GM18526 (cell line): Measurements from ENCODE around the gene VPREB3.

ENCODE experiments used
- POLR2A ChIP-seq: IDR thresholded peaks from 3 replicates; pipeline ENCODE4 v1.6.1; 2011; ENCODE audit not compliant: insufficient read length; ENCODE audit errors: extremely low read depth

VPREB3 gene

DNA sequence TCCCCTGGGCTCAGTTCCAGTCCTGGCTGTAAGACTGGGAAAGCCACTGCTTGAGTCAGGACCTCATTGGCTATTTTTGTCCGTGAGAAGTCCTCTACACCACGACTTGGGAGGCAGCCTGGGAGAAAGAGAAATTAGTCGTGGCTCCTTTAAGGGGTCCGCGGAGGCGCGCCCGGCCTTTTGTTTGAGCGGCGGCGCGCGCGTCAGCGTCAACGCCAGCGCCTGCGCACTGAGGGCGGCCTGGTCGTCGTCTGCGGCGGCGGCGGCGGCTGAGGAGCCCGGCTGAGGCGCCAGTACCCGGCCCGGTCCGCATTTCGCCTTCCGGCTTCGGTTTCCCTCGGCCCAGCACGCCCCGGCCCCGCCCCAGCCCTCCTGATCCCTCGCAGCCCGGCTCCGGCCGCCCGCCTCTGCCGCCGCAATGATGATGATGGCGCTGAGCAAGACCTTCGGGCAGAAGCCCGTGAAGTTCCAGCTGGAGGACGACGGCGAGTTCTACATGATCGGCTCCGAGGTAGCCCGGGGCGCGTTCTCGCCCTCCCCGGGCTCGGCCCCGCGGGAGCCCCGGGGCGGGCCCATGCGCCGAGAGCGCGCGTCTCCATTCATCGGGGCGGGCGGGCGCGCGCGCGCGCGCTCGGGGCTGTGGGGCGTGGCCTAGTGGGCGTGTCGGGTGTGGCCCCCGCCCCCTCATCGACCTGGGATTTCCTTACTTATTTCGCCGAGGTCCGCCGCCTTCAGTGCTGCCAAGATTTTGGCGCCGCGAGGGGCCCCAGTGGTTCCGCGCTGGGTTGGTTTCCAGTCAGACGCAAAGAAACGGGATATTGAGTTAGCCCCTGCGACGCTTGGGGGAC, 32.8 kb upstream of the VPREB3 start, which contains the start of gene SMARCB1:
SMARCB1 (plus strand) TSS at position 215 of the 848 bp plus-strand sequence; CDS start at position 419, 204 bp downstream.
- peak; percentile 80 for TF ChIP-seq POLR2A

DNA sequence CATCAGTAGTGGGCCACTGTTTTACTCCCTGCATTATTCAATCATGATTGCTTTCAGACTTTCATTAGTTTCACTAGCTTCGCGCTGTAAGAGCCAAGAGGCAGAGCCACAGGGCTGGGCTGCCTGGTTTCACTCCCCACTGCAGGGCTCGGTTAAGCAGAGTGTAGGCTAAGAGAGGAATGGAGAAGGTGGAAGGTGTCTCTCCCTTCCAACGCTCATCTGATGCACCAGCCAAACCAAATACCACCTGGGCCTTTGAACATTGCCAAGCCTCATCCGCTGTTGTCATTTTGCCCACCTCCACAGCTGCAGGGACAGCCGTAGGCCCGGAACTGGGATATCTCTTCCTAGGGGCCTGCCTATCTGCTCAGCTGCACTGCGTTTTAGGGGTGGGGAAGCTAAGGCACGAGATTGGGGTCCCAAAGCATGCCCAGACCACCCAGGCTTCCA, 32.1 kb upstream of the VPREB3 start:
- no peak for TF ChIP-seq POLR2A

DNA sequence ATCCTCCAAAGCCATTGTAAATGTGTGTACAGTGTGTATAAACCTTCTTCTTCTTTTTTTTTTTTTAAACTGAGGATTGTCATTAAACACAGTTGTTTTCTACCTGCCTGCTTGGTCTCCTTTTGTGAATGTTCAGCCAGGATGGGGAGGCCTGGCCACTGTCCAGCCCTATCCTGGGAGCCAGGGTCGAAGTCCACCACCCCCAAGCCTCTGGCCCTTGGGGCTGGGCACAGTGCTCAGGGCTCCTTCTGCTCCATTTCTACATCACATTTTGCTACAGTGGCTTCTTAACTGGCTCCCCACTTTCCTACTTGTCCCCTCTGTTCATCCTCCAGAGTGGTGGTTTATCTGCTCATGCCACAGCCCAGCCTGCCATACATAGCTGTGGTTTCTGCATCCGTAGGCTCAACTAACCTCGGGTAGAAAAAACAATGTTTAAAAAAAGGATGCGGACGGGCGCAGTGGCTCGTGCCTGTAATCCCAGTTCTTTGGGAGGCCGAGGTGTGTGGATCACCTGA, 30.0 kb upstream of the VPREB3 start:
- TF ChIP-seq POLR2A, result no peak

DNA sequence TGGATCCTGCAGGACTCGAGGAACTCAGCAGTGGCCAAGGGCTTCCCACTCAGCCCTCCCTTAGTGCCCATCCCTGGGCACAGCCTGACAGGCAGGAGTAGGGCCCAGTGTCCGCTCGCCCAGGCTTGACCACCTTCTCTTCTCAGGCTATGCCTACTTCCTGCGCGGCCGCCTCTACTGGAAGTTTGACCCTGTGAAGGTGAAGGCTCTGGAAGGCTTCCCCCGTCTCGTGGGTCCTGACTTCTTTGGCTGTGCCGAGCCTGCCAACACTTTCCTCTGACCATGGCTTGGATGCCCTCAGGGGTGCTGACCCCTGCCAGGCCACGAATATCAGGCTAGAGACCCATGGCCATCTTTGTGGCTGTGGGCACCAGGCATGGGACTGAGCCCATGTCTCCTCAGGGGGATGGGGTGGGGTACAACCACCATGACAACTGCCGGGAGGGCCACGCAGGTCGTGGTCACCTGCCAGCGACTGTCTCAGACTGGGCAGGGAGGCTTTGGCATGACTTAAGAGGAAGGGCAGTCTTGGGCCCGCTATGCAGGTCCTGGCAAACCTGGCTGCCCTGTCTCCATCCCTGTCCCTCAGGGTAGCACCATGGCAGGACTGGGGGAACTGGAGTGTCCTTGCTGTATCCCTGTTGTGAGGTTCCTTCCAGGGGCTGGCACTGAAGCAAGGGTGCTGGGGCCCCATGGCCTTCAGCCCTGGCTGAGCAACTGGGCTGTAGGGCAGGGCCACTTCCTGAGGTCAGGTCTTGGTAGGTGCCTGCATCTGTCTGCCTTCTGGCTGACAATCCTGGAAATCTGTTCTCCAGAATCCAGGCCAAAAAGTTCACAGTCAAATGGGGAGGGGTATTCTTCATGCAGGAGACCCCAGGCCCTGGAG, 29.3 kb upstream of the VPREB3 start:
- TF ChIP-seq POLR2A, result no peak

DNA sequence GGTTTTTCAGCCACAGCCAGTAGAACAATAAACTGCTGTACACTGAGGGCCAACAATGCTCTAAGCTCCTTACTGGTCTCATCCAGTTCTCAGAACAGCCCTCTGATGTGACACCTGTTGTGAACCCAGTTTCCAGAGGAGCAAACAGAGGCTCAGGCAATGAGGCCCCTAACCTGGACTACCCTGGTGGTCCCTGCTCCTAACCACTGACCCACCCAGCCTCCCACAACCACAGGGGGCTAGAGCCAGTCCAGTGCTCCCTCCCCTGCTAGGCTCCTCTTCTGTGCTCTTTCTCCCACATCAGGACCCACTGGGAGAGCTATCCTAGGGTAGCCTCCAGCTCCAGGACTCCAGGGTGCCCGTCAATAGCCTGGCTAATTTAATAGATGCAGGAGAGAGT, 28.5 kb upstream of the VPREB3 start:
- no peak for TF ChIP-seq POLR2A

DNA sequence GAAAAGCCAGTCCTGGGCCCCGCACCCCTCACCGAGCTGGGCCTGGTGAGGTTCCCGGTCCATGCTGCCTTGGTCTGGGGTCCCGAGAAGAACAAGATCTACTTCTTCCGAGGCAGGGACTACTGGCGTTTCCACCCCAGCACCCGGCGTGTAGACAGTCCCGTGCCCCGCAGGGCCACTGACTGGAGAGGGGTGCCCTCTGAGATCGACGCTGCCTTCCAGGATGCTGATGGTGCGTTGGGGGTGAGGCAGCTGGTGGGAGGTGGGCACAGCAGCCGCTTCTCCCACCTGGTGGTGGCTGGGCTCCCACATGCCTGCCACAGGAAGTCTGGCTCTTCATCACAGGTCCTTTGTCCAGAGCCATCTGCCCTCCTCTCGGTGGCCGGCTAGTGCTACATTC, 28.0 kb upstream of the VPREB3 start:
- no peak for TF ChIP-seq POLR2A

DNA sequence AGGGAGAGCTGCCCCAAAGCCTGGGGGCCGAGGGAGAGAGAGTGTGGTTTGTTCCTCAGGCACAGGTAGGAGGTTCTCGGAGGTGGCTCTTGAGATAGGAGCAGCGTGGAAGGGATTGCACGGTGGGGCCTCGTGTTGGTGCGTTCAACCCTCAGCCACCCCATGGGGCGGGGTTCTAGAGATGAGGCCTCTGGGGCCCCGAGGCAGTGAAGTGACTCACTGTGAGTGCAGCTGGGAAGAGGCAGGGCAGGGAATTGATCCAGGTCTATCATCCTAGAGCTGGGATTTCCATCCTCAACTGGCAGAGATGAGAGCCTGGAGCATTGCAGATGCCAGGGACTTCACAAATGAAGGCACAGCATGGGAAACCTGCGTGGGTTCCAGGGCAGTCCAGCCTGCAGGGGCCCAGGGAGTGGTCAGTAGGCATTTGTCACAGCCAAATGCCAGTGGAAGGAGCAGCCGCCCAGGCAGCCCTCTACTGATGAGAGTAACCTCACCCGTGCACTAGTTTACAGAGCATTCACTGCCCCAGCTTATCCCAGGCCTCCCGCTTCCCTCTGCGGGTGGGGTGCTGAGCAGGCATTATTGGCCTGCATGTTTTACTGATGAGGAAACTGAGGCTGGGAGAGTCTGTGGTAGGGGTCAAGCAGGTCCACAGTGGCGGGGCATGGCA, 27.4 kb upstream of the VPREB3 start:
- TF ChIP-seq POLR2A, result no peak

DNA sequence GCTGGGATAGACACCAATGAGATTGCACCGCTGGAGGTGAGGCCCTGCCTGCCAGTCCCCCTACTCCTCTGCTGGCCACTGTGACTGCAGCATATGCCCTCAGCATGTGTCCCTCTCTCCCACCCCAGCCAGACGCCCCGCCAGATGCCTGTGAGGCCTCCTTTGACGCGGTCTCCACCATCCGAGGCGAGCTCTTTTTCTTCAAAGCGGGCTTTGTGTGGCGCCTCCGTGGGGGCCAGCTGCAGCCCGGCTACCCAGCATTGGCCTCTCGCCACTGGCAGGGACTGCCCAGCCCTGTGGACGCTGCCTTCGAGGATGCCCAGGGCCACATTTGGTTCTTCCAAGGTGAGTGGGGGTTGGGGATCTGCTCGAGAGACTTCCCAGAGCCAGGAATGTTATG, 26.8 kb upstream of the VPREB3 start:
- no peak for TF ChIP-seq POLR2A

DNA sequence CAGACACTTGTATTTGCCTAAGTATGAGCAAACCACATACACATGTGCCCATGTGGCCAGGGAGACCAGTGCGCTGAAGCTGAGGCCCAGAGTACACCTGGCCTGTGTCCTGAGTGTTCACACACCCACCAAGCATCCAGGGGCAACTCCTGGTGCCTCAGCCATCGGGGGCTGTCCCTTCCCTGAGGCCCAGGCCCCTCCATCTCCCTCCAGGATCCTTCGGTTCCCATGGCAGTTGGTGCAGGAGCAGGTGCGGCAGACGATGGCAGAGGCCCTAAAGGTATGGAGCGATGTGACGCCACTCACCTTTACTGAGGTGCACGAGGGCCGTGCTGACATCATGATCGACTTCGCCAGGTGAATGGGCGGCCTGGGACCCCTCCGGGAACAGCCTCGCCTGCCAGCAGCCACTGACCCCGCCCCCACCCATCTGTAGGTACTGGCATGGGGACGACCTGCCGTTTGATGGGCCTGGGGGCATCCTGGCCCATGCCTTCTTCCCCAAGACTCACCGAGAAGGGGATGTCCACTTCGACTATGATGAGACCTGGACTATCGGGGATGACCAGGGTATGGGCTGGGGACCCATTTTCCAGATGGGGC, 26.0 kb upstream of the VPREB3 start:
- no peak for TF ChIP-seq POLR2A

DNA sequence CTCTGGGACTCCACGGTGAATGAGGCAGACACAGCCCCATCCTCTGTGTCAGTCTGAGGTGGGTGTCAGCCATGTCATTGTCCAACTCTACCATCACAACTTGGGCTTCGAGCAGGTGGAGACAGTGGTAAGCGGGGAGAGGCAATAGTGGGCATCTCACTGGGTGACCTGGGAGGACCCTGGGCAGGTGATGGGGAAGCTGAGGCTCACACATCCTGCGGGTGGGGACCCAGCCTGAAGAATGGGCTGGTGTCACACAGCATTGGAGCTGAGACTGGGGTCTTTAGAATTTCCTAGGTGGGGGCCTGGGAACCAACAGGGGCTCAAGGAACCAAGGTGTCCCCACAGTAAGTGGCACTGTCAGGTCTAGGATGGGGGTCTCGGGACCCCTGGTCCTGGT, 25.5 kb upstream of the VPREB3 start:
- TF ChIP-seq POLR2A, result no peak

DNA sequence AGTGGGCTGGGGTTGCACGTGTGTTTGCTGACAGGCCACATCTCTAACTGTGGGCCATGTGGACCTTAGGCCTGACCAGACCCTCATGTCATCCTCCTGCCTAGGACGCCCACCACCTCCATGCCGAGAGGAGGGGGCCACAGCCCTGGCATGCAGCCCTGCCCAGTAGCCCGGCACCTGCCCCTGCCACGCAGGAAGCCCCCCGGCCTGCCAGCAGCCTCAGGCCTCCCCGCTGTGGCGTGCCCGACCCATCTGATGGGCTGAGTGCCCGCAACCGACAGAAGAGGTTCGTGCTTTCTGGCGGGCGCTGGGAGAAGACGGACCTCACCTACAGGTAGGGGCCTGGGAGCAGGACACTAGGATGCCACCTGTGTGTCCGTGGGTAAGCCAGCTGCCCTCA, 24.9 kb upstream of the VPREB3 start:
- no peak for TF ChIP-seq POLR2A

DNA sequence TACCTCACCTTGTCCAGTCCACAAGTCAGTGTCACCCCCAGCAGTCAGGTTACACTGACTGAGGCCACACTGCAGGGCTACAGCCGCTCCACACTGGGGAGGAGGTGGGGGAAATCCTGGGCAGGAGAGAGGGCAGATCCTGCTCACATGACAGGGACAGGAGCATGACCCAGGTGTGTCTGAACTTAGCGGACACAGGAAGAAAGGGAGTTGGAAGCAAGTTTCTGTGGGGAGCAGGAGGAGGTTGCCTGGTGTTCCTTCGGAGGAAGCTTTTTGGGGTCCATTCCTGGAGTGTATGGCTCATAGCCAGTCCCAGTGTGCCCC, 24.3 kb upstream of the VPREB3 start:
- no peak for TF ChIP-seq POLR2A

DNA sequence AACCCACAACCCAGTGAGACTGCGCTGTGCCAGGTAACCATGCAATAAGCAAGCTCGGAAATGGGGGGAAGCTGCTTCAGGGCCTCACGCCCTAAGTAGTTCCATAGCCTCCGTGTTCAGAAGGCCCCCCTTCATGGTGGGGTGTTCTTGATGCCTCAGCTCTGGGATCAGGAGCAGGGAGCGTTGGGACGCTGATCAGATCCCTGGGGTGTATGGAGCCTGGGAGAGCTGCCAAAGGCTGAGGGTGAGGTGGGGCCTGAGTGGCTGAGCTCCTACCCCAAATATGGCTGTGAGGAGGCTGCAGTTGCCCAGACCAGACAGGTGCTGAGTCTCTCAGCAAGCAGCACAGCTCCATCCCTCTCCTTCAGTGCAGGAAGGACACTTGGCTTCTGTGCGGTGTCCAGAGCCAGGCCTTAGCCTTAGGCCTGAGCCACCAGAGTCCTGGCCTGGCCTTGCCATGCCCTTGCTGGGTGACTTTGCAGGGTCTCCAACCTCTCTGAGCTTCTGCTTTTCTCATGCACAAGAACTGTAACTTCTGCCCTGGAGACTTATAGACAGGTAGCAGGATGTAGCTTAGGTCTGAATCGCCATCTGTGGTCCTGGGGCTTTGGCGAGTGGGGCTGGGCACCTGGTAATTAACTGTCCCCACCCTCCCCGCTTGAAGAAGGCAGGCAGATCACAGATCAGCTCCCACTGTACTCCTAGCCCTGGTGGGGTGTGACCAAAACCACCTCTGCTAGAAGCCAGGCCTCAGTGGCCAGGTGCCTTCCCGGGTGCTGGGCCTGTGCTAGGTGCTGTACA, 23.8 kb upstream of the VPREB3 start:
- no peak for TF ChIP-seq POLR2A

DNA sequence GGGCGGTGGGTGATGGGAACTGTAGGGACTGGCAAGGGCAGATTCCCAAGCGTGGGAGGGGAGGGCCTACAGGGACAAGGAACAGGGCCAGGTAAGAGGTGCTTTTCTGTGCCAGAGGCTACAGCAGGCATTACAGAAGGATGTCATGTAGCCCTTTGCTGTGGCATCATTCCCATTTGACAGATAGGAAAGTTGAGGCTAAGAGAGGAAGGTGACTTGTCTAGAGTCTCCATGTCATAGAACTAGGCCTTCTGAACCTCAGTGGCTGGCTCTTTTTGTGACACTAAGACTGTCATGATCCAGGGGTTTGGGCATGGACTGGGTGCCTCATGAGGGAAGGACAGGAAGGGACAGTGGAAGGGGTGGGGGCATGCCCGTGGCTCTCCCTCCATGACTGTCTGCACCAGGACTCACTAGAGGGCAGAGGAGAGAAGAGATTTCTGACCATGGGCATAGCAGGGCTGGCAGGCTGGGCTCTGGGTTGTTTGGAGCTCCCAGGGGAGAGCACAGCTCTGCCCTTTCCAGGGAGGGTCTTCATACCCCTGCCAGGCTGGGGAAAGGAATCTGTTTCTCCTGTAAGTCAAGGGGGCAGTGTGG, 21.7 kb upstream of the VPREB3 start:
- TF ChIP-seq POLR2A, result no peak
